Measurements from ENCODE around the gene TMEM233.

Gene TMEM233

DNA sequence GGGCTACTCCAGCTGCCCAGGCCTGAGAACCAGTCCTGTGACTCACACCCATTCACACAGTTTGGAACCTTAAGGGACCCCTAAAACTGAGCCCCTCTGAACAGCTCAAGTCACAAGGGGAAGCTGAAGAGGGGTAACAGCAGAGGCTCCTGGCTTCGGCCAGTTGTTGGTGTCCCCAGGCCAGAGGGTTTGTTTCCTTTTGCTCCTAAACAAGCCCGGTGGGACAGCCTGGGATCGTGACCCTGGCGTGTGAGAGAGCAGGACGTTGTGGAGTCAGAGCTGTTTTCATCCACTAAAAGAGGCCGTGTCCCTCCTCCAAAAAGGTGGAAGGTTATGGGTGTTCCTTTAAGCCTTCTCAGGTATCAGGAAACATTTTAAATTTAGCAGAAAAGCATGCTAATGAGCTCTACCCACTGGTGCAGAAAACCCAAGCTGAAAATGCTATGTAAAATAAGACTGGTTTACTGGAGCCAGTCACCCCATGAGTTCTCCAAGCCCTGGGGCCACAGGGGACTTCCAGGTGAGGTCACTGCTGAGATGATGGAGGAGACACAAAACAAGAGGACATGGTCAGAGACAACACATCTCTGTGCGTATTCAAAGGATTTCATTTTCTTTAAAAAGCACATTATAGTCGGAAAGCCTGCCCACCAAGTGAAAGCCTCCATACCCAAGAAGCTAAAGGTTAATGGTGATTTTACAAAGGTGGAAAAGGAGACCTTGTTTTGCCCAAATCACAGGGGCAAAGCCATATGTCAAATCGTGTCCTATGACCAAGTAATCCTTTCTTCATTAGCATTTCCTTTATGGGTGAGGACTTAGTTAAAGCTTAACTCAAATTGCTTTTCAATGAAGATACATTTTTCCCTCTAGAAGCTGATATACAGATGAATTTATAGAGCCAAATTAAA, 88.4 kb downstream of the TMEM233 start:
- DNase-seq (ENCODE audit: low spot score) = no peak

DNA sequence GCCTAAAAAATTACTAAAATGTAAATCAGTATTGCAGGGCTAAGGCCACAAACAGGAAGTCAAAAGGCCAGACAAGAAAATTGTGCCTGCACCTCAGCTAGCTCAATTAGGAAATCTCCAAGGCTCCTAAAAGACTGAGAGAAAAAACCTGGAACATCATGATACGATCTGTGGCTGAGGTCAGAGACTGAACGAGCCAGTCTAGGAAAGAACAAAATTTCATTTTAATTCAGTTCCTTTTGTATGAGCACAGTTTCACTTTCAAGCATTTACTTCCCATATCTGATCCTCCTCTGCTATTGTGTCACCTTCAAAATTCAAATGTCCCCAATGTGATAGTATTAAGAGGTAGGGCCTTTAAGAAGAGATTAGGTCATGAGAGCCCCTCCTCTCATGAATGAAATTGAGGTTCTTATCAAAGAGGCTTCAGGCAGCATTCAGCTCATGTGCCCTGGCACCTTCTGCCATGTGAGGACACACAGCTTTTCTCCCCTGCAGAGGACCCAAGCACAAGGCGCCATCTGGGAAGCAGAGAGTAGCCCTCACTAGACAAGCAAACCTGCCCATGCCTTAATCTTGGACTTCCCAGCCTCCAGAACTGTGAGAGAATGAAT, 89.2 kb downstream of the TMEM233 start:
- no peak for DNase-seq (ENCODE audit: low spot score)

DNA sequence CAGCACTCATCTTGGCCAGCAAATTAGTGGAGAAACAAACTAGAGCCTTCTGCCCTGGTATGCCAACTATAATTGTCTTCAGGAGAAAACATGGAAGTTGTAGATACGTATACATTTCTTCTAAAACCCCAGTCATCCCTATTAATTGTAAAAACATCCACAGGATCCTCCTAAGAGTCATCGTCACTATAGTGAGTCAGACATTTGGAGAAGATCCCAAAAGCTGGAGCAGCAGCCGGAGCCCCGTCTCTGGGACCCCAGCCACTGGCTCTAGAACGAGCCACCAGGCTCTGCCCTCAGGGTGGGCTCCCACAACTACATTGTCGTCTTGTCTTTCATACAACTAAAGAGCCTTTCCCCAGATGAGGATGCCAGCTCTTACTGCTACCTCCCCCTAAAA, 89.8 kb downstream of the TMEM233 start:
- DNase-seq (ENCODE audit: low spot score) = no peak

DNA sequence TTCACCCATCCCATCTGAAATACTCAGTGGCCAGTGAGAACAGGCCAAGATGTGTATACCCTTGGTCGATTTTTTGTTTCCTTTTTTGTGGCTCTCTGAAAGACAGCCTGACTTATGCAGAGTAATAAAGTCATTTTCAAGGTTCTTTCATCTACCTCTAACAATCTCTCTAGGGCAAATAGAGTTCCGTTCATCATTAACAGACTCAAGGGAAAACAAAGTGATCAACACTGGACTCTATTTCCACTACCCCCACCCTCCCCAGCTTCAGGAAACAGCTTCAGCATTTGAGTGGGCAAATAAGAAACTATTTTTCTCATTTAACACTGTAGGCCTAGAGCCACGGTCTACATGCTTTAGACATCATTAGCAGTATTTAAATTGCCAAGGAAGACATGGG, 90.2 kb downstream of the TMEM233 start:
- no peak for DNase-seq (ENCODE audit: low spot score)

DNA sequence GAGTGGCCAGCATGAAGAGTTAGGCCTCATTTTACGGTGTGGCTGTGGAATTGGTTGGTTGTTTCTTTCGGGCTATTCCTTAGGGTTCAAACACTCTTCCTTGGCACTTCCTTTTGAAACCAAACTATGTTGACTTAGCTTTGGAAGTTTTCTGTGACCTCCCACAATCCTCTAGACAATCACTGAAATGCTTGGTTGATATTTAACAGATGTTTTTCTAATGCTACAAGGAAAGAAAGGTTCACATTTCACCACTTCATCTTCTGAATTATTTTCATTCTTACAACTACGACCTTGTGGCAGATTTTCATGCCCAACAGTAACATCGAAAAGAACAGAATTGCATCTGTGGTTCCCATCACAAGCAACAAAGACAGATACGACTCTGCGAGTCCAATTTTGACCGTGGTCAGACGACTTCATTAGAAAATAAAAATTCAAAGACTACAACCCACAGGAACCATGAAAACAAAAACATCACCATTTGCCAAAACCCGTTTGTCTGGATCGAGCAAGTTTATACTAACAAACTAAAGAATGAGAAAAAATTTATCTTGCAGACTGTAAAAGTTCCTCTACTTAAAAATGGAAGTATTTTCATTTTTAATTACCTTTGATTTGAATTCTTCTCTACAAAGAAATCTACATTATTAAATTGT, 91.3 kb downstream of the TMEM233 start:
- no peak for DNase-seq (ENCODE audit: low spot score)

DNA sequence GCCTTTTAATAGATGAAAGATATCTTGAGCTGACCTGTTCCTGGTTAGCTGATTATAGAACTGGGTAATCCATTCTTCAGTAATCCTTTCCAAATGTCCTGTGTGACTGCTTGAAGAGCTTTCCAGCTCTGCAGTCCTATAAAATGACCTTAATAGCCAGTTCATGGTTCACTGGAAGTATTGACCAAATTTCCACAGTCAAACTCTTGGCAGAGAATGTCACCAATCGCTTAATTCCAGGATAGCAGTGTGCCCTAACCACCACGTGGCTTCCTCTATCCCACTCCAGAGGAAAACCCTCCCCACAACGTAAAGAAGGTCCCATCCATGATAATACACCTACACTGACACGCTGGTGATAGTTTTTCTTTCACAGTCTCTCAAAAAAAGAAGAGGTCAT, 91.8 kb downstream of the TMEM233 start:
- DNase-seq (ENCODE audit: low spot score) = no peak

DNA sequence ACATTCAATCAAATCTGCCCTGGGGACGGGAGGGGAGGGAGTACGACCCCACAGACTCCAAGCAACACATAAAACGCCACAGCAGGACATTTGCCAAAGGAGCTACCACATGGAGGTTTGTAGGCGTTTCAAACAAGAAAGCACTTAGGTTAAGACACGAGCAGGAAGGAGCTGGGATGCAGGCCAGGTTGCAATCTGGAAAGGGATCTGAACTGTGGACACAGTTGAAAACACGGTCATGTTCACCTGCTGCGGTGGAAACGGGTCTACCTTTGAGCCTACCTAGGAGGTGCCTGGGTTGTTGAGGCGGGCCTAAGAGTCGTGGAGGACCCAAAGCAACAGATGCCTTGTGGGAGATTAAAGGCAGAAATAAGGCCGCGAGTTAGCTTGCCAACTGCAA, 92.8 kb downstream of the TMEM233 start:
- DNase-seq (ENCODE audit: low spot score) = no peak

DNA sequence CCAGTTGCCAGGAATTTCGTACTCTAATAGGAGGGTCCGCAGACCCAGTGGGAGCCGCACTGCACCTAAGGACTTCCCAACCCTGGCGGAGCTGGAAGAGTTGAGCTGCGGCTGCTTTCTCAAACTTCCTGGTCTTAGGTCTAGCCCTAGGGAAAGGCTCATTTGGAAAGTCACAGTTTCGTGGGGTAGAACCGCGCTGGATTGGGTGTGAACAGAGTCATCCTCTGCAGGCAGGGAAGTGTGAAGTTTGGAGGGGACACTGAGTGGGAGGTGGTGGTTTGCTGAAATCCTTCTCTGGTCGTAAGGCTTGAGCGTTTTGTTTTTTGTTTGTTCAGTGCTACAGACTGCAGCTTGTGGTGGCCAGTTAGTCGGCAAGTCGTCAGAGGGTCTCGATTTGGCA, 93.2 kb downstream of the TMEM233 start:
- no peak for DNase-seq (ENCODE audit: low spot score)

DNA sequence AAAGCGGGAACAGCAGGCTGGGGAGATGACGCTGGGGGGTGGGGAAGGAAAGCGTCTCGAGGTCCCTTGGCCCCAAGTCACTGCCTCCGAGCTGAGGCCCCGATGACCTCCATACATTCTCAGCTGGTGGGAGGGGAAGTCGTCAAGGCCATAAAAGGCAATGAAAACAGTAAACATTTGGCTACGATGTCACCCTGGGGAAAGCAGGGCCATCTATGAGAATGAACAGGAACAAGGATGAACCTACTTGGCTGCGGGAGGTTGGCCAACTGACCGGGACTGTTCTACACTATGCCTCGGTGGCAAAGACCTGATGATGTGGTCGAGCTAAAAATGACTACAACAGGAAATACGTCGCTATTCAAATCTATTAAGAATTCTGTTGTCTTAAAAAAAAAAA, 93.8 kb downstream of the TMEM233 start:
- no peak for DNase-seq (ENCODE audit: low spot score)

DNA sequence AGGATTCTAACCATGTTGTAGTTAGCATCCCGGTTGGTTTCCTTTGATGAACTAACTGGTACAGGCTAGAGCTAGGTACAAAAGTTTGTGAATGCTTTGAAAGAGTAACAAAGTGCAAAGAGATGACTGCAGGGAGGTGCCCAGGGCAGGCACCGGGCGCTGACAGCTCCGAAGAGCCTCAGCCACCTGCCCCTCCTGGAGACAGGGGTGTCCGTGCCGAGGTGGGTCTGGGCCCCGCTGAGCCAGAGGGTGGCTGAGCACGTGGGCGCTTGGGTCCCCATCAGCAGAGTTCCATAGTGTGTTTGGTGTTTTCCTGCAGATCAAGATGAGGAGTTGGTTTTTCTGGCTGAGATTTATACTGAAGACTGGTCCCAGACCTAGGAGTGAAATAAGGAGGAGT, 94.3 kb downstream of the TMEM233 start:
- no peak for DNase-seq (ENCODE audit: low spot score)

DNA sequence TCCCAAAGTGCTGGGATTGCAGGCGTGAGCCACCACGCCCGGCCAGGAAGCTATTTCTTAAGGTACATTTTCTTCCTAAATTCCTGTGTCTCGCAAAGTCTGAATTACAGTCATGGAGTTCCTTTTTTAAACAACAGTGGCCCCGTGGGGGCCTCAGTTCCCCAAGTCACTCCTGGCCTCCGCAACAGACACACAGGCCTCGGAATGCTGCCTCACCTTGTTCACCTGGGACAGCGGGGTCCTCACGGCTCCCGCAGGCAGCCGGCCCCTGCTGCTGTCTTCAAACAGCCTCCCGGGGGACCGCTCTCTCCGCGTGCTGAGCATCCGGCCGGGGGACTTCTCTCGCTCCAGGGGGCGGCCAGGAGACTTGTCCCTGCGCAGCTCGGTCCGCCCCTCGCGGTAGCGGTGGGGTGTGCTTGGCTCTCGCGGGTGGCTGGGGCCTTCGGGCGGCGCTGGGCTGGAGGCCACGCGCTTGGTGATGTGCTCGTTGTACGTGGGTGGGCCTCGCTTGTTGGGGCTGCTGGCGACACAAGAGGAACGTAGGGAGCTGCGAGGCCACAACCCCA, 96.4 kb downstream of the TMEM233 start:
- no peak for DNase-seq (ENCODE audit: low spot score)

DNA sequence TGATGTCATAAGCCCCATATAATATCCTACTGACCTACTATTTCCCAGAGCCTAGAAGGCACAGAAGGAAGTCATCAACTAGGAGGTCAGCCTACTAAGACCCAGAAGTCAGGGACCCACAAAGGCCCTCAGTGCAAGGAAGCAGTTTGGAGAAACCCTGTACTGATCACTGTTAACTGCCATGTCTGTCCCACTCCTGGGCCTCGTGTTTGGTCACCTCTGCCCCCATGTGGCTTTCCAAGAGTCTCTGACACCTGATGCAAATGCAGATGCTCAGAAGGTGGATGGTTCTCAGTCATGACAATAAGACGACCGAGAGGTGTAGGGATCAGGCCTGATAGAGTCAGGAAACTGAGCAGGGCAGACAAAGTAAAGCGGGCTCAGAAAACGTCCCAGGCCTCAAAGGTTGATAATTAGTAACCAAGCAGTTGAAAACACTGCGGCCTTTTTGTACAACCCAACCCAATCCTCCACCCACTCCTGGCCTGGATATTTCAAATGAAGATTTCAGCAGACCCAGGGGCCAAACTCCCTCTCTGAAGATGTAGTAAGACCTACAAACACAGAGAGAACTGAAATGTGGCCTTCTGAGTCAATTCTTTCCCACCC, 97.7 kb downstream of the TMEM233 start:
- no peak for DNase-seq (ENCODE audit: low spot score)

DNA sequence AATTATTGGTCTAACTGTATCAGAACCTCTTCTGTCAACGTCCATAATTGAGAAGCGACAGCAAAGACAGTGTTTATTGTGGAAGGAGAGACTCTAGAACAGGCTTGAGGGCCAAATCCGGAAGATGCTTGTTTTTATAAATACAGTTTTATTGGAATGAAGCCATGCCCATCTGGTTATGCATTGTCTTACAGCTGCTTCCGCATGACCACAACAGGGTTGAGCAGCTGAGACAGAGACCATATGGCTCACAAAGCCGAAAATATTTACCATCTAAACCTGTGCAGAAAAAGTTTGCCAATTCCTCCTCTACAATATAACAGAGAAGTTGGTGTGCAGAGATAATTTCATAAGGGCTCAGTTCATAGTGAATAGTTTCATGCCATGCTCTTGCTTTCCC, 98.8 kb downstream of the TMEM233 start:
- DNase-seq (ENCODE audit: low spot score) = no peak
